HG03521 (cell line): ENCODE measurements around the gene GARIN5B.
A peak's percentile ranks its signal among the peaks of the same experiment; 100 is the strongest.
"Not testable (repeated sequence)": the region's sequence is repeated elsewhere in the genome, so short reads cannot be mapped to it uniquely, and the experiment has no call there.

Source experiments
- ATAC-seq: cut with Tn5 transposase; IDR thresholded peaks from one replicate; pipeline ENCODE4 v1.9.1; 2021; ENCODE audit warnings: mild to moderate bottlenecking, moderate library complexity; ENCODE audit not compliant: unreplicated experiment

Gene GARIN5B

GRCh38 chr19:55352040-55352439, 11.0 kb downstream of the GARIN5B start:
- no peak for ATAC-seq

DNA sequence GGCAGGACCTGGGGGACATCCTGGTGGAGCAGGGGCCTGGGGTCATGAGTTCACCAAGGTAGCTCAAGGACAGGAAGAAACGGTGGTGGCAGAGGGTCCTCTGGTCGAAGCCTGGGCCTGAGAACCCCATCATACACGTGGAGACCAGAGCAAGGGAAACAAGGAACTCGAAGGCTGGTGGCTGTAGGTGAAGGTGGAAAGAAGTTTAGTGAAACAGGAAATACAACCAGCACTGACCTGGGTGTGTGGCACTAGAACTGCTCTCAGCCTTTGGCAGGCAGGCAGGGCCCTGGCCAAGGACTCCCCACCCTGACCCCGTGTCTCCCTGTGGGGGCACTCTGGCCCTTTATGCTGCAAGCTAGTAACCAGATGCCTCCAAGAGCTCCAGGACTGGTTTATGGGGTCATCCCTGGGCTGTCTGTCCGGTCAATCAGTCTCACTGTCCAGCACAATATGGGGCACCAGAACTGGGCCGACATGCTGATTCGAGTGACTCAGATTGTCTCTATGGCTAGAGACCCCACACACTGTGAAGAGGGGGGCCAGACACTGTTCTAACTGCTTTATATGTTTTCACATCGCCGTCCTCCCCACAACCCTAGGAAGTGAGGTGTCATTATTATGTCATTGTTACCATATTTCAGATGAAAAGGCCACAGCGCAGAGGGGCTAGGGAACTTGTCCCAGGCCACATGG, 12.3 kb downstream of the GARIN5B start:
- ATAC-seq = no peak

DNA sequence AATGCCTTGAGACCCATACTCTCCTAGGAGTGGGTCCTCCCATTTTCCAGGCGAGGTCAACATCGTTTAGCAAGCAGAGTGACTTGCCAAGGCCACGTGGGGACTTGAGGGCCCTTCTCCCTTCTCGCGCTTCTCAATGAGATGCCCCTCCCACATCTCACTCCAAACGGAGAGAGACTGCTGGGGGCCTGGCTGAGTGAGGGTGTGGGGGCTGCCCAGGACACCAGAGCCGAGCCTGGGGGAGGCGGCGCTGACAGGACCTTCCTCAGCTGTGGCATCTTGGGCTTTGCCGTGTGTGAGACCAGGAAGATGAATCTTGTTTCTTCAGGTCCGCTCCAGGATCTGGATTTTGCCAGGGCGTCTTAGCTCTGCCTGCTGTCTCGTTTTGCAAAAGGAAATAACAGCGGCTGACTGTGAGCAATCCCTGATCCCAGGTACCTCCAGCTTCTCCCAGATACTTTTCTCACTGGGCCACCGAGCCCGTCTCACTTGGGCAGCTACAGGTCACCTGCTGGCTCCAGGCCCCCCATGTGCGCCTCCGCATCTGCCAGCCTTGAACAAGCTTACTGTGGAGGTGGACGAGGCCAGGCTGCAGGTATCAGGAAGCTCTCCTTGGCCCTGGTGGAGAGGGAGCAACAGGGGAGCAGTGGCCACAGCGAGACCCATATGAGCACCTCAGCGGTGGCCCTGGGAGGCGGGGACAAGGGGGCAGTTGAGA, 14.6 kb downstream of the GARIN5B start:
- no peak for ATAC-seq

- no peak for ATAC-seq
Measured at GRCh38 chr19:55347442-55348009, 15.5 kb downstream of the GARIN5B start.

DNA sequence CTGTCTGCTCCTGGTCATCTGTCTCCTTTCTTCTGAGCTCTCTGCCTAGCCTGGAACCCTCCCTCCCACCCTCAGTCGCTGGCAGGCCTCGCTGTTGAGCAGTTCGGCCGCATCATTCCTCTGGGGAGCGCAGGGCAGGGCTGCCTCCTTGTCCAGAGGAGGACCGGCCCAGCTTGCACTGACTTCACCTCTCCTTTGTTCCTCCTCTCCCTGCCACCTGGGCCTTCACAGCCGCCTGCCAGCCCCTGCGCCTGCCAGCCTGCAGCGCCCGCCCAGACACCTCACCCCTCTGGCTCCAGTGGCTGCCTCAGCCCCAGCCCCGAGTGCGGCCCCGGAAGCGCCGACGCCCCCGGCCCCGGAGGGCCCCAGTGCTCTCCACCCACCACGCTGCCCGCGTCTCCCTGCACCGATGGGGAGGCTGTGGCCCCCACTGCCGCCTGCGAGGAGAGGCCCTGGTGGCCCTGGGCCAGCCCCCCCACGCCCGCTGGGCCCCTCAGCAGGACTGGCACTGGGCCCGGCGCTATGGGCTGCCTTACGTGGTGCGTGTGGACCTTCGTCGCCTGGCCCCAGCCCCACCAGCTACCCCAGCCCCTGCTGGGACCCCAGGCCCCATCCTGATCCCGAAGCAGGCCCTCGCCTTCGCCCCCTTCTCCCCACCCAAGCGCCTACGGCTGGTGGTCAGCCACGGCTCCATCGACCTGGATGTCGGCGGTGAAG, 16.2 kb downstream of the GARIN5B start:
- no peak for ATAC-seq

DNA sequence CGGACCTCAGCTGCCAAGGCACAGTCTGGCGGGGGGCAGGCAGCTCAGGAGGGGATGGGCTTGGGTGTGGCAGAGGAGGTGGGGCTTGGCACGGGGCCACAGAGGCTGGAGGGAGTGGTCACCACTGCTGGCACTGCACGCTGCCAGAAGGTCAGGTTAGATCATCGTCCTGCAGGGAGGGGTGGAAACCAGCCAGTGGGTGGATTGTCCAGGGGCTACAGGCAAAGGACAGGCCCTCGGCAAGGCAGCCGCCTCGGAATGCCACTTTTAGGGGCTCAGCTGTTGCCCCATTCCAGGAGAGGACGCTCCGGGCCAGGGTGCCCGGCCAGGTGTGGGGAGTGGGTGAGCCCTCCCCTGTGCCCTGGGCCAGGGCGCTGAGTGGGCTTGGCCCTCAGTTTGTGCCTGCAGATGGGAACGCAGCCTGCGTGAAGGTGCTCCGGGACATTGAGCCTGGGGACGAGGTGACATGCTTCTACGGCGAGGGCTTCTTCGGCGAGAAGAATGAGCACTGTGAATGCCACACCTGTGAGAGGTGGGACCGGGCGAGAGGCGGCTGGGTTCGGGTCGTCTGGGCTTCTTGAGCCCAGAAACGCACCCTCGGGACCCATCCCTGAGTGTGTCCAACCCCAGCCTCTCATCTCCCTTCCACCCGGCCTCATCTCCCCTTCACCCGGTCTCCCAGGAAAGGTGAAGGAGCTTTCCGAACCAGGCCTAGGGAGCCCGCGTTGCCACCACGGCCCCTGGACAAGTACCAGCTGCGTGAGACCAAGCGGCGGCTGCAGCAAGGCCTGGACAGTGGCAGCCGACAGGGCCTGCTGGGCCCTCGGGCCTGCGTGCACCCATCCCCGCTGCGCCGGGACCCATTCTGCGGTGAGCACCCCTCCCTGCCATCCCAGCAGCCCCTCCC, 17.0 kb downstream of the GARIN5B start:
- ATAC-seq = no peak

GRCh38 chr19:55345101-55345817, 17.8 kb downstream of the GARIN5B start:
- ATAC-seq = no peak

DNA sequence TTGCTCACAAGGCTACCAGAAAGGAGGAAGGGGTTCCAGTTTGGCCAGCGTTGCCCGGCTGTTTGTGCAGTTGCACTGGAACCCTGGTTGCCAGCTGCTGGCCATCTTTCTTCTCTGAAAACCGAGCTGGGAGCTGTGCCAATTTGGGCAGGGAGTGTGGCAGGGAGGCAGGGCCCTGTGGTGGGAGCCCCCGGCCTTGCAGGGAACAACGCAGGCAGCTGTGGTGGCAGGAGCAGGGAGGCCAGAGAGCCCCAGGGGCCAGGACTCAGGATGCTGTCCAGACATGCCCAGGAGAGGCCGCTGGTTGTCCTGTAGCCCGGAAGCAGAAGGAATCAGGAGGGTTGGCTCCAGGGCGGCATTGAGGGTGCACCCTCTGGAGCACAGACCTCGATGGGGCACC, 18.6 kb downstream of the GARIN5B start:
- no peak for ATAC-seq

GRCh38 chr19:55341595-55342531, 21.2 kb downstream of the GARIN5B start:
- no peak for ATAC-seq

- ATAC-seq = no peak
Measured at GRCh38 chr19:55341171-55341588, 21.9 kb downstream of the GARIN5B start.

- no peak for ATAC-seq
Measured at GRCh38 chr19:55340784-55341147, 22.3 kb downstream of the GARIN5B start.

- no peak for ATAC-seq
Measured at GRCh38 chr19:55339889-55340783, 22.9 kb downstream of the GARIN5B start.

GRCh38 chr19:55339105-55339888, 23.8 kb downstream of the GARIN5B start, which contains the start of gene KMT5C:
Gene KMT5C, plus strand, starts transcription at chr19:55339876. Its CDS starts 2,061 bp downstream, at chr19:55341937.
- ATAC-seq = peak; percentile 80

GRCh38 chr19:55336101-55336500, 27.0 kb downstream of the GARIN5B start:
- ATAC-seq = no peak

DNA sequence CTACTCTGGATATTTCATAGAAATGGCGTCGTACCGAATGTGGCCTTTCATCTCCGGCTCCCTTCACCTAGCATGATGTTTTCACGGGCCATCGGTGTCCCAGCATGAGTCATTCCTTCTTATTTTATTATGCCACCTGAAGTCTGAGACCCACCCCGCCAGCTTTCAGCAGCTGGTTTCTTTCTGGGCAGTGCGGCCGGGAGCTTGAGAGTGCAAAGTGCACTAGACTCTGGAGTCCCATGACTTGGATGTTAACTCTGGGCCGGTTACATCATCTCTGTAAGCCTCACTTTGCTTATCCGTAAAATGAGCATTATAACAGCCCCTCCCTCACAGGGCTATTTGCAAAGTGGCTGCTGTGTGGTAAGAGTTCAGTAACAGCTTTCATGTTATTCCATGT, 29.2 kb downstream of the GARIN5B start:
- ATAC-seq = no peak

DNA sequence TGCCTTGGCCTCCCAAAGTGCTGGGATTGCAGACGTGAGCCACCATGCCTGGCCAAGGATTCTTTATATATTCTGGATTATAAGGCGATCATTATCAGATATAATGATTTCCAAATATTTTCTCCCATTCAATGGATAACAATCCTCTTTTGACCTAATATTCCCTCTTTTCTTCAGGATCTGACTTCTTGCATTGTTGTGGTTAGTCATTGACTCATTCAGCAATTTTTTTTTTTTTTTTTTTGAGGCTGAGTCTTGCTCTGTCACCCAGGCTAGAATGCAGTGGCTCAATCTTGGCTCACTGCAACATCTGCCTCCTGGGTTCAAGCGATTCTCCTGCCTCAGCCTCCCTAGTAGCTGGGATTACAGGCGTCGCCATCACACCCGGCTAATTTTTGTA, 33.3 kb downstream of the GARIN5B start:
- ATAC-seq = not testable (repeated sequence)

DNA sequence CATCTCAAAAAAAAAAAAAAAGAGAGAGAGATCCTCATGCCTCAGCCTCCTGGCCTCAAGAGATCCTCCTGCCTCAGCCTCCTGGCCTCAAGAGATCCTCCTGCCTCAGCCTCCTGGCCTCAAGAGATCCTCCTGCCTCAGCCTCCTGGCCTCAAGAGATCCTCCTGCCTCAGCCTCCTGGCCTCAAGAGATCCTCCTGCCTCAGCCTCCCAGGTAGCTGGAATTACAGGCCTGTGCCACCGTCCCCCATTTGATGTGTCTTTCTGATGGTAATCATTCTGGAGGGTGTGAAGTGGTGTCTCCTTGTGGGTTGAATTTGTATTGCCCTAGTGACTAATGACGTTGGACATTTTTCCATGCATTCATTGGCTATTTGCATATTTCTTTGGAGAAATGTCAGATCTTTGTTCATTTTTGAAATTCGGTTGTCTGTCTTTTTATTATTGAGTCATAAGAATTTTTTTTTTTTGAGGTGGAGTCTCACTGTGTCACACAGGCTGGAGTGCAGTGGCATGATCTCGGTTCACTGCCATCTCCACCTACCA, 34.2 kb downstream of the GARIN5B start:
- not testable (repeated sequence) for ATAC-seq
